ENCODE data around the gene ISG20L2.

GRCh38 chr1:156752843-156753482, 24.4 kb upstream of the ISG20L2 start:
- TF ChIP-seq CTCF (IDR thresholded peaks at IDR 0.05; ENCODE audit: low read length) (no peak), EZH2 (IDR thresholded peaks at IDR 0.05; ENCODE audit: borderline replicate concordance, low read length) (no peak)

All from OCI-LY1 (cell line).